Muscle layer of colon (tissue), 2 donors: ENCODE measurements around the gene SEC63.
A peak's percentile ranks its signal among the peaks of the same experiment; 100 is the strongest.

Source experiments
- H3K27ac ChIP-seq: one replicate; pipeline ENCODE4 v1.7.0; 2013; ENCODE audit warnings: low read depth, mild to moderate bottlenecking, low read length, moderate library complexity
- H3K27me3 ChIP-seq, 2 donors: one replicate each; pipeline ENCODE4 v1.7.0; 2013; ENCODE audit warnings: low read length in 2 of 2, mild to moderate bottlenecking in 2 of 2; ENCODE audit not compliant: insufficient read depth in 2 of 2, control insufficient read depth in 1 of 2
- H3K36me3 ChIP-seq: one replicate; pipeline ENCODE4 v1.7.0; 2013; ENCODE audit warnings: mild to moderate bottlenecking, low read length; ENCODE audit not compliant: insufficient read depth
- H3K4me1 ChIP-seq: one replicate; pipeline ENCODE4 v1.7.0; 2013; ENCODE audit warnings: mild to moderate bottlenecking, low read length; ENCODE audit not compliant: insufficient read depth
- H3K4me3 ChIP-seq, 2 donors: one replicate each; pipeline ENCODE4 v1.7.0; 2013; ENCODE audit warnings: low read length in 2 of 2, low read depth in 1 of 2, mild to moderate bottlenecking in 1 of 2, moderate library complexity in 1 of 2
- H3K9ac ChIP-seq: one replicate; pipeline ENCODE4 v1.7.0; 2013; ENCODE audit warnings: low read length
- H3K9me3 ChIP-seq: one replicate; pipeline ENCODE4 v1.7.0; 2013; ENCODE audit warnings: mild to moderate bottlenecking, low read length
- donor health status: abdominal sarcoma.
- donor health status: Adenocarcinoma of cecum.

SEC63 gene

GRCh38 chr6:107822176-107823046 lies 135.6 kb downstream of the SEC63 start:
- H3K4me3 ChIP-seq, result no peak overlapping the region
- H3K36me3 ChIP-seq, result no peaks in the 10 kb centered on the region
- H3K27me3 ChIP-seq, result no peaks in the 10 kb centered on the region
- no peak overlapping the region for H3K27ac ChIP-seq
- H3K9ac ChIP-seq, result no peak overlapping the region
- peaks cover 11% of the 10 kb centered on the region for H3K4me1 ChIP-seq
- no peaks in the 10 kb centered on the region for H3K9me3 ChIP-seq

GRCh38 chr6:107821591-107821990 lies 136.4 kb downstream of the SEC63 start:
- Histone ChIP-seq H3K9me3 (no peaks in the 10 kb centered on the region), H3K36me3 (no peaks in the 10 kb centered on the region), H3K27ac (no peak overlapping the region), H3K4me3 (no peak overlapping the region), H3K27me3 (no peaks in the 10 kb centered on the region), H3K4me1 (peaks cover 11% of the 10 kb centered on the region), H3K9ac (no peak overlapping the region)

- Histone ChIP-seq H3K36me3 (no peaks in the 10 kb centered on the region), H3K9me3 (no peaks in the 10 kb centered on the region), H3K4me3 (peak overlapping the region; percentile 14 to 52), H3K27ac (no peak overlapping the region), H3K9ac (no peak overlapping the region), H3K27me3 (no peaks in the 10 kb centered on the region), H3K4me1 (peaks cover 11% of the 10 kb centered on the region)
Observed at GRCh38 chr6:107820338-107821261, 137.4 kb downstream of the SEC63 start.

- peaks cover 11% of the 10 kb centered on the region for H3K4me1 ChIP-seq
- no peak overlapping the region for H3K9ac ChIP-seq
- no peaks in the 10 kb centered on the region for H3K9me3 ChIP-seq
- H3K36me3 ChIP-seq, result no peaks in the 10 kb centered on the region
- peak overlapping the region in 1 of 2 donors; percentile 52 for H3K4me3 ChIP-seq
- no peaks in the 10 kb centered on the region for H3K27me3 ChIP-seq
- no peak overlapping the region for H3K27ac ChIP-seq
Observed at GRCh38 chr6:107819964-107820337, 138.1 kb downstream of the SEC63 start.

- no peak overlapping the region for H3K4me3 ChIP-seq
- H3K4me1 ChIP-seq, result peaks cover 11% of the 10 kb centered on the region
- H3K27ac ChIP-seq, result no peak overlapping the region
- H3K36me3 ChIP-seq, result no peaks in the 10 kb centered on the region
- no peak overlapping the region for H3K9ac ChIP-seq
- no peaks in the 10 kb centered on the region for H3K27me3 ChIP-seq
- H3K9me3 ChIP-seq, result no peaks in the 10 kb centered on the region
Observed at GRCh38 chr6:107819217-107819616, 138.8 kb downstream of the SEC63 start.

- Histone ChIP-seq H3K27ac (no peak overlapping the region), H3K9ac (no peak overlapping the region), H3K4me1 (peaks cover 11% of the 10 kb centered on the region), H3K4me3 (no peak overlapping the region), H3K27me3 (no peaks in the 10 kb centered on the region), H3K9me3 (no peaks in the 10 kb centered on the region), H3K36me3 (no peaks in the 10 kb centered on the region)
Observed at GRCh38 chr6:107818272-107818671, 139.7 kb downstream of the SEC63 start.

GRCh38 chr6:107817784-107818183 lies 140.2 kb downstream of the SEC63 start:
- no peaks in the 10 kb centered on the region for H3K9me3 ChIP-seq
- H3K27me3 ChIP-seq, result no peaks in the 10 kb centered on the region
- H3K4me1 ChIP-seq, result peaks cover 11% of the 10 kb centered on the region
- H3K9ac ChIP-seq, result no peak overlapping the region
- no peak overlapping the region for H3K27ac ChIP-seq
- H3K4me3 ChIP-seq, result no peak overlapping the region
- H3K36me3 ChIP-seq, result no peaks in the 10 kb centered on the region
